ENCODE results near the gene CDCA5.

CDCA5 gene

DNA sequence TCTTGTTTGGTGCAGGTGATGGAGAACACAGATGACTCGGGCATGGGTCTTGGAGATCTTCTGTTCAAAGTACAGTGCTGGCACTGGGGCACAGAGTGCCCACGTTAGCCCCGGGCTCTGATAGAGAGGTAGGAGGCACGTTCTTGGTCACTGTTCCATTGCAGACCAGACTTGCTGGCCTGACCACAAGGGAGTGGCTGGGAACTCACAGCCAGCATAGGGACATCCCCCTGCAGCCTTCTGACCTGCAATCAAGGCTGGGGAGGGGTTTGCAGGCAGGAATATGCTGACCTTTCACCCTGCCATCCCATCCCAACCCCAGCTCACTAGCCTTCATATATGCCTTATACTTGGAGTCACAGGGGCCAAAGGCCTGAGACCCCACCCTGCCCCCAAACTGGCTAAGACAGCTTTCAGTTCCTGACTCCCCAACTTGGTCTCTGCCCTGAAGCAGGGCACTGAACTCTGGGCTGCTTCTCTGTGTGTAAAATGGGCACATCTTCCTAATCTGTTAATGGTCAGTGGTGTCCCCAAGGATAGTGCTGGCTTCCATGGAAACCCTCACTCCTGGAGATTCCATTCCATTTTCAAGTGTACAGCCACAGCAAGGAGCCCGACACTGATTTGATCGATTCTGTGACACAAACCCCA lies 42.9 kb upstream of the CDCA5 start:
- peaks cover 0 to 11% (median 7%) of the 10 kb centered on the region in 4 donors for H3K4me1 ChIP-seq
- H3K4me3 ChIP-seq, result no peak overlapping the region
- DNase-seq, result peak in 1 of 2 donors; percentile 28
- TF ChIP-seq, protein P1, sequence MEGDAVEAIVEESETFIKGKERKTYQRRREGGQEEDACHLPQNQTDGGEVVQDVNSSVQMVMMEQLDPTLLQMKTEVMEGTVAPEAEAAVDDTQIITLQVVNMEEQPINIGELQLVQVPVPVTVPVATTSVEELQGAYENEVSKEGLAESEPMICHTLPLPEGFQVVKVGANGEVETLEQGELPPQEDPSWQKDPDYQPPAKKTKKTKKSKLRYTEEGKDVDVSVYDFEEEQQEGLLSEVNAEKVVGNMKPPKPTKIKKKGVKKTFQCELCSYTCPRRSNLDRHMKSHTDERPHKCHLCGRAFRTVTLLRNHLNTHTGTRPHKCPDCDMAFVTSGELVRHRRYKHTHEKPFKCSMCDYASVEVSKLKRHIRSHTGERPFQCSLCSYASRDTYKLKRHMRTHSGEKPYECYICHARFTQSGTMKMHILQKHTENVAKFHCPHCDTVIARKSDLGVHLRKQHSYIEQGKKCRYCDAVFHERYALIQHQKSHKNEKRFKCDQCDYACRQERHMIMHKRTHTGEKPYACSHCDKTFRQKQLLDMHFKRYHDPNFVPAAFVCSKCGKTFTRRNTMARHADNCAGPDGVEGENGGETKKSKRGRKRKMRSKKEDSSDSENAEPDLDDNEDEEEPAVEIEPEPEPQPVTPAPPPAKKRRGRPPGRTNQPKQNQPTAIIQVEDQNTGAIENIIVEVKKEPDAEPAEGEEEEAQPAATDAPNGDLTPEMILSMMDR (IDR thresholded peaks at IDR 0.05), result no peak
- no peak overlapping the region for H3K27ac ChIP-seq
- no peaks in the 10 kb centered on the region for H3K9me3 ChIP-seq
- H3K36me3 ChIP-seq, result peaks cover 70 to 81% (median 70%) of the 10 kb centered on the region in 3 donors
- intact Hi-C loops (cut with DNase I; ENCODE audit: low total_unique reads), result no loop called here
- no peaks in the 10 kb centered on the region for H3K27me3 ChIP-seq

DNA sequence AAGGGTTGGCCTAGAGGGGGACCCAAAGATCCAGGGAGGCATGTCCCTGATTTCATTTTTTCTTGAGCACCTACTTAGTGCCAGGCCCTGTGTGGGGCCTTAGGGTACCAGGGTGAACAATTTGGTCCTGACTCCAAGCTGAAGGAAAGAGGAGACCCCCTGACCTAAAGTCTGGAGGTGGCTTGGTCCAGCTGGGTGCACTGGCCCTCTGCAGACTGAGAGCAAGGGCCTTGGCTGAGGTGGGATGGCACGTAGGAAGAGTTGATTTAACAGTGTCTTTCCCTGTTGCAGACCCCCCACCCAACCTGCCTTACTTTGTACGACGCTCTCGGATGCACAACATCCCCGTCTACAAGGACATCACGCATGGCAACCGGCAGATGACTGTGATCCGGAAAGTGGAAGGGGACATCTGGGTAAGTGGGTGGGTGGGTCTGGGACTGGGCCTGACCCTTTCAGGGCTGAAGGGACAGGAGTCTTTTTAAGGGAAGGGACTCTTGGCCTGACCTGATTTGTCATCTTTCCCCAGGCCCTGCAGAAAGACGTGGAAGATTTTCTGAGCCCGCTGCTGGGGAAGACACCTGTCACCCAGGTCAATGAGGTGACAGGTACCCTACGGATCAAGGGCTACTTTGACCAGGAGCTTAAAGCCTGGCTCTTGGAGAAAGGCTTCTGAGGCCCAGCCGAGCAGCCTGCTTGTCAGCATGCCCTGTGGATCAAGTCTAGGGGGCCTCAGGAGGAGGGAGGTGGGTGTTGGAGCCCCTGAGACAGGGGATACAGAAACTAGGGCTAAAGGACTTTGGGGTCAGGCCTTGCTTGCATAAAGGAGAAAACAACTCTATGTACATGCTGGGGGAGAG lies 41.6 kb upstream of the CDCA5 start:
- intact Hi-C loops (cut with DNase I; ENCODE audit: low total_unique reads), result no loop called here
- Histone ChIP-seq H3K27me3 (no peaks in the 10 kb centered on the region), H3K4me3 (no peak overlapping the region), H3K9me3 (no peaks in the 10 kb centered on the region), H3K27ac (no peak overlapping the region), H3K4me1 (peaks cover 9 to 20% (median 18%) of the 10 kb centered on the region in 4 donors), H3K36me3 (peaks cover 63 to 76% (median 65%) of the 10 kb centered on the region in 3 donors)
- TF ChIP-seq, protein P1 (IDR thresholded peaks at IDR 0.05), result no peak
- DNase-seq, result peak in 1 of 2 donors; percentile 62

DNA sequence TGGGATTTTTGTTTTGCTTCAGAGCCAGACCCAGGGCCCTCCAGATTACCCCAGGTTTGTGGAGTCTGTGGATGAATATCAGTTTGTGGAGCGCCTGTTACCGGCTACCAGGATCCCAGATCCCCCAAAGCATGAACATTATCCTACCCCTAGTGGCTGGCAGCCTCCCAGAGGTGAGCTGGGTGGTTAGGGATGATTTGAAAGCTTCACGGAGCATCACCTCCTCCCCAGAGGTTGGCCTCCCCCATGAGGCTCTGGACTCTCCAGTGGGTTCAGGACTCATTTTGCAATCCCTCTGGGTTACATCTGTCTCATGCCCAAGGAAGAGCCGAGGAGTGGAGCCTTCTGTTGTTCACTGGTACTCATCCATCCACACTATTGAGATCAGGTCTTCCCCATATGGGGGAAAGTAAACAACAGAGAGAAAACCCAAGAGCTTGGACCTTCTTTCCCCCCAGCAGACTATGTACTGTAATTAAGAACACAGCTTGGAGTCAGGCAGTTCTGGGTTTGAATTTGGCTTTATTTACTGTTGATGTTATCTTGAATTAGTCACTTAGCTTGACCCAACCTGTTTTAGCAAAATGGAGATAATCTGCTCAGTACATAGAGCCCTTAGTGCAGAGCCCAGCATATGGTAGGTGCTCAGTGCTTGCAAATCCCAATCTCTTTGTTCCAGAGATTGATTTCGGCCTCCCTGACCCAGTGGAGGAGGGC lies 40.8 kb upstream of the CDCA5 start:
- Histone ChIP-seq H3K27ac (no peak overlapping the region), H3K4me3 (no peak overlapping the region), H3K36me3 (peaks cover 63 to 76% (median 65%) of the 10 kb centered on the region in 3 donors), H3K4me1 (peaks cover 9 to 22% (median 19%) of the 10 kb centered on the region in 4 donors), H3K9me3 (no peaks in the 10 kb centered on the region), H3K27me3 (no peaks in the 10 kb centered on the region)
- intact Hi-C loops (cut with DNase I; ENCODE audit: low total_unique reads), result no loop called here
- peak in 1 of 2 donors; percentile 41 for DNase-seq
- TF ChIP-seq, protein P1 (IDR thresholded peaks at IDR 0.05), result no peak

DNA sequence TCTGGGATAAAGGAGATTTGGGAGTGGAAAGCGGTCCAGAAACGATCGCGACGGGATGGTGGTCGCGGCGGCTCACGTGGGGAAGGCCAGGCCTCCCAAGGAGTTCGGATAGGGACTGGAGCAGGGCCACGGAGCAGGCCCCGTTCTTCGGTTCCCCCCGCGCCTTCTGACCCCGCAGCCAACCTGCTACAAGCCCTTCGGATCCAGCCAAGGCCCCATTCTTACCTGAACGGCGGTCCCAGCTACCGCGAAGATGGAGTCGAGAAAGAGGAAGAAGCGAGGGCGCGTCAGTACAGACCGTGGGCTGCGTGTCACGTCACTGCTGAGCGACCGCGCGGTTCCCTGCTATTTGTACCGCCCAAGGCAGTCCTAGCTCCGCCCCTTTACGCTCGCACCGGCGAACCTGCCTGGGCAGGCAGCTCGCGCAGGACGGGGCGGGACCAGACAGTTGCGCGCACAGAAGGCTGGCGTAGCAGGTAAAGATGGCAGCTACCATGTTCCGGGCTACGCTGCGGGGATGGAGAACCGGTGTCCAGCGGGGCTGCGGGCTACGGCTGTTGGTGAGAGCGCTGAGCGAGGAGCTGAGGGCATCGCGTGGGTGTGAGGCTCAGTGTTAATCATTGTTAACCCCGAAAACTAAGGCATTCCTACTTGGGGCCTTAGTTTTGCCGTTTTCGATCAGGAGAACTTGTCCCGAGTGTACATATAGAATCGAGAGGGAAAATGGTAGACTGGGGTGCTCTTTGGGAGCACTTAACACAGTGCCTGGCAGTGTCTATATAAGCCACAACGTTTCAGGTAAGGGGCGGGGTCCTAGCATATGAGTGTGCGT lies 38.2 kb upstream of the CDCA5 start, which contains the start of the genes FAU and MRPL49:
FAU (minus strand) TSS at position 270 of the 832 bp plus-strand sequence. CDS start 321 bp downstream, outside the sequence.
MRPL49 (plus strand) TSS at position 457 of the 832 bp plus-strand sequence; CDS start at position 483, 26 bp downstream.
- H3K27ac ChIP-seq, result peak within 1 kb of the TSS; percentile 89 to 95
- TF ChIP-seq, protein P1 (IDR thresholded peaks at IDR 0.05), result no peak
- intact Hi-C loops (cut with DNase I; ENCODE audit: low total_unique reads), result no loop called here
- DNase-seq, result peak; percentile 98 to 99
- H3K4me3 ChIP-seq, result peak within 1 kb of the TSS; percentile 68 to 92
- peaks cover 9 to 24% (median 19%) of the 10 kb centered on the region in 4 donors for H3K4me1 ChIP-seq
- peaks cover 43 to 70% (median 58%) of the 10 kb centered on the region in 3 donors for H3K36me3 ChIP-seq
- H3K27me3 ChIP-seq, result no peaks in the 10 kb centered on the region
- H3K9me3 ChIP-seq, result no peaks in the 10 kb centered on the region

All from tibial artery (tissue), 4 donors.